ENCODE data around the gene ETHE1.

The ETHE1 gene

GRCh38 chr19:43495082-43495481 lies 31.9 kb downstream of the ETHE1 start:
- TF ChIP-seq CTCF (IDR thresholded peaks at IDR 0.05; ENCODE audit: insufficient read depth, low read depth, low read length, missing control alignments), result no peak

GRCh38 chr19:43490759-43491158 lies 36.2 kb downstream of the ETHE1 start:
- H3K4me3 ChIP-seq (ENCODE audit: low read depth, low read length), result no peak overlapping the region
- no peak for DNase-seq (ENCODE audit: low read depth)
- TF ChIP-seq CTCF (IDR thresholded peaks at IDR 0.05; ENCODE audit: insufficient read depth, low read depth, low read length, missing control alignments), result no peak

More at GRCh38 chr19:43495082-43495481, 31.9 kb downstream of the ETHE1 start:
- no peak overlapping the region for H3K4me3 ChIP-seq (ENCODE audit: low read depth, low read length)
- DNase-seq (ENCODE audit: low read depth), result no peak

- no peak for TF ChIP-seq CTCF (IDR thresholded peaks at IDR 0.05; ENCODE audit: insufficient read depth, low read depth, low read length, missing control alignments)
- no peak overlapping the region for H3K4me3 ChIP-seq (ENCODE audit: low read depth, low read length)
- DNase-seq (ENCODE audit: low read depth), result no peak
Observed at GRCh38 chr19:43489979-43490599, 36.9 kb downstream of the ETHE1 start.

- no peak for TF ChIP-seq CTCF (IDR thresholded peaks at IDR 0.05; ENCODE audit: insufficient read depth, low read depth, low read length, missing control alignments)
- H3K4me3 ChIP-seq (ENCODE audit: low read depth, low read length), result no peak overlapping the region
- DNase-seq (ENCODE audit: low read depth), result peak; percentile 63
Observed at GRCh38 chr19:43489310-43489709, 37.7 kb downstream of the ETHE1 start.

GRCh38 chr19:43488179-43488578 lies 38.8 kb downstream of the ETHE1 start:
- no peak for TF ChIP-seq CTCF (IDR thresholded peaks at IDR 0.05; ENCODE audit: insufficient read depth, low read depth, low read length, missing control alignments)
- no peak for DNase-seq (ENCODE audit: low read depth)
- H3K4me3 ChIP-seq (ENCODE audit: low read depth, low read length), result no peak overlapping the region

- no peak for TF ChIP-seq CTCF (IDR thresholded peaks at IDR 0.05; ENCODE audit: insufficient read depth, low read depth, low read length, missing control alignments)
- DNase-seq (ENCODE audit: low read depth), result no peak
- H3K4me3 ChIP-seq (ENCODE audit: low read depth, low read length), result no peak overlapping the region
Observed at GRCh38 chr19:43486412-43486811, 40.6 kb downstream of the ETHE1 start.

- DNase-seq (ENCODE audit: low read depth), result no peak
- no peak overlapping the region for H3K4me3 ChIP-seq (ENCODE audit: low read depth, low read length)
- TF ChIP-seq CTCF (IDR thresholded peaks at IDR 0.05; ENCODE audit: insufficient read depth, low read depth, low read length, missing control alignments), result no peak
Observed at GRCh38 chr19:43485951-43486350, 41.0 kb downstream of the ETHE1 start.
